HEK293 (cell line): ENCODE results near the gene KPNA3.

Experiments
- CTCF ChIA-PET: fragments of 350-600 bp; formaldehyde crosslinking; extraction: SDS; loops from one replicate; lab custom pipeline; 2021; ENCODE audit warnings: antibody characterized with exemption; lab: Yijun Ruan, JAX
- POLR2A ChIA-PET: fragments of 300-600 bp; formaldehyde crosslinking; extraction: SDS; loops from one replicate; lab custom pipeline; 2020; ENCODE audit warnings: antibody characterized with exemption, inconsistent platforms; lab: Yijun Ruan, JAX
- H3K27ac ChIP-seq: fragments of 200-500 bp; sonication (Bioruptor generic); 2 replicates; pipeline ENCODE4 v1.5.1; 2014; ENCODE audit warnings: low read depth, low read length, control low read depth, inconsistent platforms; ENCODE audit errors: extremely low read depth
- H3K36me3 ChIP-seq, 2 experiments: fragments of 200-500 bp in 1 of 2; sonication (Bioruptor generic) in 1 of 2; 1 replicate in 1 of 2; 2 replicates in 1 of 2; pipeline ENCODE4 v1.5.1; 2014 to 2017; ENCODE audit warnings: inconsistent platforms in 2 of 2, low read length in 2 of 2; ENCODE audit not compliant: control insufficient read depth in 2 of 2, insufficient read depth in 1 of 2
- H3K4me1 ChIP-seq: fragments of 200-500 bp; sonication (Bioruptor generic); 2 replicates; pipeline ENCODE4 v1.5.1; 2014; ENCODE audit warnings: mild to moderate bottlenecking, low read length, inconsistent platforms; ENCODE audit not compliant: control insufficient read depth, insufficient read depth
- H3K4me3 ChIP-seq: 2 replicates; pipeline ENCODE4 v1.5.1; 2011; ENCODE audit warnings: low read depth, mild to moderate bottlenecking, control low read depth, low read length, moderate library complexity
- H3K9me3 ChIP-seq: fragments of 200-500 bp; sonication (Bioruptor generic); 2 replicates; pipeline ENCODE4 v1.5.1; 2014; ENCODE audit warnings: low read depth, low read length, inconsistent platforms; ENCODE audit not compliant: control insufficient read depth, insufficient read depth
- HOXA7 ChIP-seq: sonication (generic); formaldehyde crosslinking; IDR thresholded peaks from 2 replicates; pipeline ENCODE4 v1.8.1; 2022; ENCODE audit warnings: missing genetic modification reagents, borderline replicate concordance
- IKZF3 ChIP-seq: fragments of 450-650 bp; IDR thresholded peaks from 2 replicates; pipeline ENCODE4 v1.5.0; 2018; ENCODE audit warnings: missing biosample characterization, mild to moderate bottlenecking, missing genetic modification characterization, moderate library complexity
- SCRT2 ChIP-seq: fragments of 450-650 bp; formaldehyde crosslinking; IDR thresholded peaks from 2 replicates; pipeline ENCODE4 v1.5.1; 2016; ENCODE audit warnings: missing biosample characterization, missing genetic modification characterization
- TRIM28 ChIP-seq: IDR thresholded peaks from 2 replicates; pipeline ENCODE4 v1.6.1; 2011; ENCODE audit warnings: low read length, control low read depth, borderline replicate concordance
- ZBTB1 ChIP-seq: fragments of 450-650 bp; formaldehyde crosslinking; IDR thresholded peaks from 2 replicates; pipeline ENCODE4 v1.5.1; 2016; ENCODE audit warnings: missing biosample characterization, missing genetic modification characterization
- ZFP3 ChIP-seq: fragments of 450-650 bp; formaldehyde crosslinking; IDR thresholded peaks from 2 replicates; pipeline ENCODE4 v1.5.1; 2016; ENCODE audit warnings: low read depth, missing biosample characterization, missing genetic modification characterization
- ZNF248 ChIP-seq: fragments of 450-650 bp; formaldehyde crosslinking; IDR thresholded peaks from 2 replicates; pipeline ENCODE4 v1.5.1; 2017; ENCODE audit warnings: missing biosample characterization, missing genetic modification characterization
- ZNF274 ChIP-seq, 2 experiments: fragments of 200-500 bp in 1 of 2; fragments of 450-650 bp in 1 of 2; sonication (Bioruptor generic) in 1 of 2; formaldehyde crosslinking in 1 of 2; IDR thresholded peaks; 2 replicates each; pipeline versions ENCODE4 v1.5.1 to v1.6.1; 2014 to 2016; ENCODE audit warnings: borderline replicate concordance in 1 of 2, inconsistent platforms in 1 of 2, low read length in 1 of 2, missing biosample characterization in 1 of 2, missing genetic modification characterization in 1 of 2
- ZNF335 ChIP-seq: fragments of 450-650 bp; formaldehyde crosslinking; conservative IDR thresholded peaks from 2 replicates; pipeline ENCODE4 v1.5.1; 2016; ENCODE audit warnings: missing biosample characterization, missing genetic modification characterization
- ZNF416 ChIP-seq: fragments of 450-650 bp; formaldehyde crosslinking; IDR thresholded peaks from 2 replicates; pipeline ENCODE4 v1.5.1; 2016; ENCODE audit warnings: missing biosample characterization, missing genetic modification characterization
- ZNF433 ChIP-seq: fragments of 450-650 bp; formaldehyde crosslinking; IDR thresholded peaks from 2 replicates; pipeline ENCODE4 v1.5.1; 2016; ENCODE audit warnings: missing biosample characterization, missing genetic modification characterization, low read depth
- ZNF600 ChIP-seq: fragments of 450-650 bp; formaldehyde crosslinking; IDR thresholded peaks from 2 replicates; pipeline ENCODE4 v1.5.1; 2016; ENCODE audit warnings: missing biosample characterization, missing genetic modification characterization
- ZNF658 ChIP-seq: fragments of 450-650 bp; formaldehyde crosslinking; IDR thresholded peaks from 2 replicates; pipeline ENCODE4; 2016; ENCODE audit warnings: missing biosample characterization, missing genetic modification characterization
- ZNF670 ChIP-seq: fragments of 450-650 bp; formaldehyde crosslinking; IDR thresholded peaks from 2 replicates; pipeline ENCODE4 v1.5.1; 2016; ENCODE audit warnings: missing biosample characterization, missing genetic modification characterization, low read depth
- ZNF707 ChIP-seq: fragments of 450-650 bp; formaldehyde crosslinking; IDR thresholded peaks from 2 replicates; pipeline ENCODE4 v1.5.1; 2016; ENCODE audit warnings: missing biosample characterization, missing genetic modification characterization
- TF ChIP-seq, protein P1 (sequence below): fragments of 450-650 bp; formaldehyde crosslinking; IDR thresholded peaks from 2 replicates; pipeline ENCODE4 v1.5.1; 2016; ENCODE audit warnings: missing biosample characterization, missing genetic modification characterization
- TF ChIP-seq, protein P2 (sequence below): fragments of 450-650 bp; formaldehyde crosslinking; IDR thresholded peaks from 2 replicates; pipeline ENCODE4 v1.5.1; 2016; ENCODE audit warnings: missing biosample characterization, missing genetic modification characterization, low read depth
- TF ChIP-seq, protein P3 (sequence below): fragments of 450-650 bp; formaldehyde crosslinking; IDR thresholded peaks from 2 replicates; pipeline ENCODE4 v1.5.1; 2016; ENCODE audit warnings: missing biosample characterization, missing genetic modification characterization
- TF ChIP-seq, protein P4 (sequence below): fragments of 450-650 bp; formaldehyde crosslinking; IDR thresholded peaks from 2 replicates; pipeline ENCODE4 v1.5.1; 2016; ENCODE audit warnings: missing biosample characterization, missing genetic modification characterization

Gene KPNA3

DNA sequence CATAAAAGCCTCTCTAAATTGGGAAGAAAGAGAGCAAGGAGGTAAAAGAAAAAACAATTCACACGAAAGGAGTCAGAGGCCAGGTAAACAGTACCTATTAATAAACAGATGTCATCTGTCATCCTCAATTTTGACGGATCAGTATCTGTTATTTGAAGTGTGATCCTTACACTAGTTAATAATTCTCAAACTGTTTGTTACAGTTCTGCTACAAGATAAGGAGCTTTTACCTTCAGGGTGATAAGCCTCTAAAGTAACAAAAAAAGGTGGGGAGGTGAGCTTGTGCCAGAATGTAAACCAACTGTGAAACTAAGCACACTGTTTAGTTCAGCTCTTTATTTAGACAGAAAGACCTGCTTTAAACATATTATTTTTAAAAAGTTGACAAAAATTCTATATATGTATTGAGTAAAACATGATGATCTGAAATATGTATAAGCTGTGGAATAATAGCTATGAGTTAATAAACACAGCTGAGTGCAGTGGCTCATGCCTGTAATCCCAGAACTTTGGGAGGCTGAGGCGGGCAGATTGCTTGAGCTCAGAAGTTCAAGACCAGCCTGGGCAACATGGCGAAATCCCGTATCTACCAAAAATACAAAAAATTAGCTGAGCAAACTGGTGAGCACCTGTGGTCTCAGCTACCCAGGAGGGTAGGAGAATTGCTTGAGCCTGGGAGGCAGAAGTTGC is 52.8 kb downstream of the KPNA3 start:
- TF ChIP-seq ZNF335 (tag by site-specific recombination) (no peak), ZFP3 (tag by site-specific recombination) (no peak), SCRT2 (tag by site-specific recombination) (no peak), ZNF600 (tag by site-specific recombination) (no peak), ZNF248 (no peak), ZBTB1 (tag by site-specific recombination) (no peak), ZNF433 (tag by site-specific recombination) (no peak), ZNF274 (IDR thresholded peaks at IDR 0.05; ENCODE audit: low read length) (no peak), ZNF274 (tag by site-specific recombination; IDR thresholded peaks at IDR 0.05; ENCODE audit: borderline replicate concordance) (no peak), TRIM28 (no peak), IKZF3 (tag by site-specific recombination) (no peak)
- TF ChIP-seq, protein P1, sequence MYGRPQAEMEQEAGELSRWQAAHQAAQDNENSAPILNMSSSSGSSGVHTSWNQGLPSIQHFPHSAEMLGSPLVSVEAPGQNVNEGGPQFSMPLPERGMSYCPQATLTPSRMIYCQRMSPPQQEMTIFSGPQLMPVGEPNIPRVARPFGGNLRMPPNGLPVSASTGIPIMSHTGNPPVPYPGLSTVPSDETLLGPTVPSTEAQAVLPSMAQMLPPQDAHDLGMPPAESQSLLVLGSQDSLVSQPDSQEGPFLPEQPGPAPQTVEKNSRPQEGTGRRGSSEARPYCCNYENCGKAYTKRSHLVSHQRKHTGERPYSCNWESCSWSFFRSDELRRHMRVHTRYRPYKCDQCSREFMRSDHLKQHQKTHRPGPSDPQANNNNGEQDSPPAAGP (tag by site-specific recombination), result no peak
- Histone ChIP-seq H3K36me3 (peaks cover 0 to 4% of the 10 kb centered on the region in 2 experiments; a peak in 2 of 3 replicates), H3K27ac (no peak overlapping the region), H3K9me3 (no peaks in the 10 kb centered on the region), H3K4me3 (no peak overlapping the region), H3K4me1 (no peaks in the 10 kb centered on the region)
- ChIA-PET CTCF (interaction anchor here (0.6 kb wide), 1 partner anchor 1150 kb away, joined by 4 read pairs; no protein-coding TSS in a partner anchor), POLR2A (no interaction called here)

DNA sequence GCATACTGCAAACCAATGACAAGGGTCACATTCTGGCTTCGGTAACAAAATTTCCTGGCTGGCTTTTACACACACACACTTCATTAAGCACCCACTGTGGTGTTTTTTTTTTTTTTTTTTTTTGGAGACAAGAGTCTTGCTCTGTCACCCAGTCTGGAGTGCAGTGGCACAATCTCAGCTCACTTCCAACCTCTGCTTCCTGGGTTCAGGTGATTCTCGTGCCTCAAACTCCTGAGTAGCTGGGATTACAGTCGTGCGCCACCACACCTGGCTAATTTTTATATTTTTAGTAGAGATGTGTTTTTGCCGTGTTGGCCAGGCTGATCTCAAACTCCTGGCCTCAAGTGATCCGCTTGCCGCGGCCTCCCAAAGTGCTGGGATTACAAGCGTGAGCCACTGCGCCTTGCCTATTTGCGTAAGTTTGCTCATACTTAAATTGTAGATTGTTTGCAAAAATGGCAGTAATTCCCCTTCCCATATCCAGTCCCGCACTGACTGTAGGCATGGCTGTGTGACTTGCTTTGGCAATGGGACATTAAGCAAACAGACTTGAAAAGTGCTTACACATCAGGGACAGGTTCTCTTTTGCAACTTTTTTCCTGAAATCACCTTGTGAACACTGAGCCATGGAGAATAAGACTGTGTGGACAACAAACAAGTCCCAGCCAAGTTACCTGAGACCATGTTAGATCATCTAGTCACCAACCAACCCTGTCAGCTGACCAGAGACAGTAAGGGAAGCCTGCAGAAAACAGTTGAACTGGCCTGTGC is 59.1 kb downstream of the KPNA3 start:
- H3K27ac ChIP-seq, result no peak overlapping the region
- TF ChIP-seq ZNF416 (tag by site-specific recombination), result no peak
- TF ChIP-seq, protein P2, sequence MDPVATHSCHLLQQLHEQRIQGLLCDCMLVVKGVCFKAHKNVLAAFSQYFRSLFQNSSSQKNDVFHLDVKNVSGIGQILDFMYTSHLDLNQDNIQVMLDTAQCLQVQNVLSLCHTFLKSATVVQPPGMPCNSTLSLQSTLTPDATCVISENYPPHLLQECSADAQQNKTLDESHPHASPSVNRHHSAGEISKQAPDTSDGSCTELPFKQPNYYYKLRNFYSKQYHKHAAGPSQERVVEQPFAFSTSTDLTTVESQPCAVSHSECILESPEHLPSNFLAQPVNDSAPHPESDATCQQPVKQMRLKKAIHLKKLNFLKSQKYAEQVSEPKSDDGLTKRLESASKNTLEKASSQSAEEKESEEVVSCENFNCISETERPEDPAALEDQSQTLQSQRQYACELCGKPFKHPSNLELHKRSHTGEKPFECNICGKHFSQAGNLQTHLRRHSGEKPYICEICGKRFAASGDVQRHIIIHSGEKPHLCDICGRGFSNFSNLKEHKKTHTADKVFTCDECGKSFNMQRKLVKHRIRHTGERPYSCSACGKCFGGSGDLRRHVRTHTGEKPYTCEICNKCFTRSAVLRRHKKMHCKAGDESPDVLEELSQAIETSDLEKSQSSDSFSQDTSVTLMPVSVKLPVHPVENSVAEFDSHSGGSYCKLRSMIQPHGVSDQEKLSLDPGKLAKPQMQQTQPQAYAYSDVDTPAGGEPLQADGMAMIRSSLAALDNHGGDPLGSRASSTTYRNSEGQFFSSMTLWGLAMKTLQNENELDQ (tag by site-specific recombination), result no peak
- TF ChIP-seq ZNF707 (tag by site-specific recombination), result no peak
- TF ChIP-seq ZNF658 (tag by site-specific recombination), result no peak
- no peak for TF ChIP-seq HOXA7
- TF ChIP-seq, protein P3, sequence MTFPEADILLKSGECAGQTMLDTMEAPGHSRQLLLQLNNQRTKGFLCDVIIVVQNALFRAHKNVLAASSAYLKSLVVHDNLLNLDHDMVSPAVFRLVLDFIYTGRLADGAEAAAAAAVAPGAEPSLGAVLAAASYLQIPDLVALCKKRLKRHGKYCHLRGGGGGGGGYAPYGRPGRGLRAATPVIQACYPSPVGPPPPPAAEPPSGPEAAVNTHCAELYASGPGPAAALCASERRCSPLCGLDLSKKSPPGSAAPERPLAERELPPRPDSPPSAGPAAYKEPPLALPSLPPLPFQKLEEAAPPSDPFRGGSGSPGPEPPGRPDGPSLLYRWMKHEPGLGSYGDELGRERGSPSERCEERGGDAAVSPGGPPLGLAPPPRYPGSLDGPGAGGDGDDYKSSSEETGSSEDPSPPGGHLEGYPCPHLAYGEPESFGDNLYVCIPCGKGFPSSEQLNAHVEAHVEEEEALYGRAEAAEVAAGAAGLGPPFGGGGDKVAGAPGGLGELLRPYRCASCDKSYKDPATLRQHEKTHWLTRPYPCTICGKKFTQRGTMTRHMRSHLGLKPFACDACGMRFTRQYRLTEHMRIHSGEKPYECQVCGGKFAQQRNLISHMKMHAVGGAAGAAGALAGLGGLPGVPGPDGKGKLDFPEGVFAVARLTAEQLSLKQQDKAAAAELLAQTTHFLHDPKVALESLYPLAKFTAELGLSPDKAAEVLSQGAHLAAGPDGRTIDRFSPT, result no peak
- TF ChIP-seq, protein P4, sequence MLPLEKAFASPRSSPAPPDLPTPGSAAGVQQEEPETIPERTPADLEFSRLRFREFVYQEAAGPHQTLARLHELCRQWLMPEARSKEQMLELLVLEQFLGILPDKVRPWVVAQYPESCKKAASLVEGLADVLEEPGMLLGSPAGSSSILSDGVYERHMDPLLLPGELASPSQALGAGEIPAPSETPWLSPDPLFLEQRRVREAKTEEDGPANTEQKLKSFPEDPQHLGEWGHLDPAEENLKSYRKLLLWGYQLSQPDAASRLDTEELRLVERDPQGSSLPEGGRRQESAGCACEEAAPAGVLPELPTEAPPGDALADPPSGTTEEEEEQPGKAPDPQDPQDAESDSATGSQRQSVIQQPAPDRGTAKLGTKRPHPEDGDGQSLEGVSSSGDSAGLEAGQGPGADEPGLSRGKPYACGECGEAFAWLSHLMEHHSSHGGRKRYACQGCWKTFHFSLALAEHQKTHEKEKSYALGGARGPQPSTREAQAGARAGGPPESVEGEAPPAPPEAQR, result no peak
- TF ChIP-seq ZNF670 (tag by site-specific recombination), result no peak
- H3K4me3 ChIP-seq, result no peak overlapping the region
- no peaks in the 10 kb centered on the region for H3K4me1 ChIP-seq
- POLR2A ChIA-PET, result no interaction called here
- peaks cover 4 to 20% of the 10 kb centered on the region in 2 experiments; a peak in 2 of 3 replicates for H3K36me3 ChIP-seq
- CTCF ChIA-PET, result no interaction called here
- H3K9me3 ChIP-seq, result no peaks in the 10 kb centered on the region
